ENCODE measurements around the gene CEP85.

GRCh38 chr1:26269198-26269550 is 35.2 kb downstream of the CEP85 start:
- TF ChIP-seq POLR2AphosphoS5 (IDR thresholded peaks at IDR 0.05; ENCODE audit: low read depth, low read length) = no peak
- no peak for TF ChIP-seq TAF1 (IDR thresholded peaks at IDR 0.05; ENCODE audit: borderline replicate concordance, low read depth, low read length)
- TF ChIP-seq POLR2A (IDR thresholded peaks at IDR 0.05; ENCODE audit: low read depth, low read length) = no peak

Data from GM12892 (cell line).